Large intestine (tissue), 3 donors: ENCODE measurements around the gene DAB1. TPM values are rescaled to one million over a fixed set of nuclear protein-coding genes. Genes with fewer than 3 reads are reported as not detected.

Experiments used
- DNase-seq, 2 donors: peaks; one replicate each; pipeline versions ENCODE4 v3.0.0 to v3.0.0-alpha.2; 2013
- H3K27ac ChIP-seq: one replicate; pipeline ENCODE4 v1.5.1; 2013; ENCODE audit warnings: low read length
- H3K27me3 ChIP-seq: 2 replicates; pipeline ENCODE4 v1.6.1; 2013; ENCODE audit warnings: low read length; ENCODE audit not compliant: control insufficient read depth, insufficient read depth
- H3K36me3 ChIP-seq: 2 replicates; pipeline ENCODE4 v1.6.1; 2013; ENCODE audit warnings: low read length; ENCODE audit not compliant: control insufficient read depth, insufficient read depth
- H3K4me1 ChIP-seq: one replicate; pipeline ENCODE4 v1.6.1; 2013; ENCODE audit warnings: low read length; ENCODE audit not compliant: control insufficient read depth, insufficient read depth
- H3K4me3 ChIP-seq: one replicate; pipeline ENCODE4 v1.5.1; 2013; ENCODE audit warnings: low read length
- H3K9me3 ChIP-seq: one replicate; pipeline ENCODE4 v1.6.1; 2013; ENCODE audit warnings: mild to moderate bottlenecking, low read depth, low read length, moderate library complexity; ENCODE audit not compliant: control insufficient read depth
- WGBS: methylation state at CpG from one replicate; pipeline ENCODE4 v1.1.5; 2013; ENCODE audit warnings: low lambda C conversion rate; ENCODE audit not compliant: insufficient coverage; 5-methylcytosine and 5-hydroxymethylcytosine counted together
- polyA plus RNA-seq: library from polyadenylated mRNA; unstranded; fragments of 120-200 nt; gene quantifications from one replicate; pipeline ENCODE4 v1.2.1, GENCODE V29; 2013

The DAB1 gene
- polyA plus RNA-seq, 1 donor: 63.2 TPM

GRCh38 chr1:57367945-57368344 lies 55.9 kb downstream of the DAB1 start:
- H3K4me3 ChIP-seq: no peak overlapping the region
- no peak for DNase-seq
- H3K27me3 ChIP-seq: no peaks in the 10 kb centered on the region
- peaks cover 13% of the 10 kb centered on the region for H3K9me3 ChIP-seq
- H3K4me1 ChIP-seq: no peaks in the 10 kb centered on the region
- H3K36me3 ChIP-seq: no peaks in the 10 kb centered on the region
- H3K27ac ChIP-seq: no peak overlapping the region
- no CpG with 5 or more reads among the region's 2 CpGs for WGBS

GRCh38 chr1:57363643-57364042 lies 60.2 kb downstream of the DAB1 start:
- peaks cover 12% of the 10 kb centered on the region for H3K9me3 ChIP-seq
- no peak for DNase-seq
- no CpG with 5 or more reads among the region's 1 CpG for WGBS
- H3K27me3 ChIP-seq: no peaks in the 10 kb centered on the region
- H3K4me1 ChIP-seq: no peaks in the 10 kb centered on the region
- no peak overlapping the region for H3K4me3 ChIP-seq
- H3K36me3 ChIP-seq: no peaks in the 10 kb centered on the region
- no peak overlapping the region for H3K27ac ChIP-seq

- DNase-seq: no peak
- no peak overlapping the region for H3K4me3 ChIP-seq
- WGBS: no CpG with 5 or more reads among the region's 6 CpGs
- no peaks in the 10 kb centered on the region for H3K4me1 ChIP-seq
- no peak overlapping the region for H3K27ac ChIP-seq
- no peaks in the 10 kb centered on the region for H3K36me3 ChIP-seq
- no peaks in the 10 kb centered on the region for H3K27me3 ChIP-seq
- peaks cover 7% of the 10 kb centered on the region for H3K9me3 ChIP-seq
Observed at GRCh38 chr1:57363165-57363564, 60.7 kb downstream of the DAB1 start.

- Histone ChIP-seq H3K4me1 (no peaks in the 10 kb centered on the region), H3K4me3 (no peak overlapping the region), H3K27ac (no peak overlapping the region), H3K36me3 (no peaks in the 10 kb centered on the region), H3K9me3 (peaks cover under 1% of the 10 kb centered on the region), H3K27me3 (no peaks in the 10 kb centered on the region)
- WGBS: 88% methylated on average over 1 of the region's 2 CpGs
- no peak for DNase-seq
Observed at GRCh38 chr1:57362480-57362879, 61.4 kb downstream of the DAB1 start.

GRCh38 chr1:57361516-57361915 lies 62.3 kb downstream of the DAB1 start:
- Histone ChIP-seq H3K9me3 (no peaks in the 10 kb centered on the region), H3K4me1 (no peaks in the 10 kb centered on the region), H3K36me3 (no peaks in the 10 kb centered on the region), H3K27me3 (no peaks in the 10 kb centered on the region), H3K4me3 (no peak overlapping the region), H3K27ac (no peak overlapping the region)
- DNase-seq: no peak
- no CpG with 5 or more reads among the region's 2 CpGs for WGBS

- Histone ChIP-seq H3K27me3 (no peaks in the 10 kb centered on the region), H3K36me3 (no peaks in the 10 kb centered on the region), H3K4me1 (no peaks in the 10 kb centered on the region), H3K9me3 (no peaks in the 10 kb centered on the region), H3K4me3 (no peak overlapping the region), H3K27ac (no peak overlapping the region)
- WGBS: no CpG with 5 or more reads among the region's 4 CpGs
- no peak for DNase-seq
Observed at GRCh38 chr1:57360846-57361407, 62.9 kb downstream of the DAB1 start.

GRCh38 chr1:57357462-57357861 lies 66.4 kb downstream of the DAB1 start:
- no peak for DNase-seq
- H3K4me3 ChIP-seq: no peak overlapping the region

GRCh38 chr1:57353654-57354053 lies 70.2 kb downstream of the DAB1 start:
- Histone ChIP-seq H3K4me3 (no peak overlapping the region), H3K27ac (no peak overlapping the region), H3K27me3 (no peaks in the 10 kb centered on the region), H3K4me1 (no peaks in the 10 kb centered on the region), H3K36me3 (no peaks in the 10 kb centered on the region), H3K9me3 (peaks cover 3% of the 10 kb centered on the region)
- peak in 1 of 2 donors; percentile 20 for DNase-seq
- WGBS: 50% methylated on average over 1 of the region's 4 CpGs

More at GRCh38 chr1:57357462-57357861, 66.4 kb downstream of the DAB1 start:
- no CpG with 5 or more reads among the region's 3 CpGs for WGBS
- Histone ChIP-seq H3K27ac (no peak overlapping the region), H3K36me3 (no peaks in the 10 kb centered on the region), H3K9me3 (peaks cover 3% of the 10 kb centered on the region), H3K27me3 (no peaks in the 10 kb centered on the region), H3K4me1 (no peaks in the 10 kb centered on the region)

GRCh38 chr1:57350610-57351009 lies 73.2 kb downstream of the DAB1 start:
- H3K36me3 ChIP-seq: no peaks in the 10 kb centered on the region
- WGBS: no CpG with 5 or more reads among the region's 4 CpGs
- peaks cover 3% of the 10 kb centered on the region for H3K9me3 ChIP-seq
- no peaks in the 10 kb centered on the region for H3K27me3 ChIP-seq
- H3K4me3 ChIP-seq: no peak overlapping the region
- H3K27ac ChIP-seq: no peak overlapping the region
- no peaks in the 10 kb centered on the region for H3K4me1 ChIP-seq
- DNase-seq: no peak

GRCh38 chr1:57348921-57349320 lies 74.9 kb downstream of the DAB1 start:
- Histone ChIP-seq H3K27ac (no peak overlapping the region), H3K9me3 (no peaks in the 10 kb centered on the region), H3K4me1 (no peaks in the 10 kb centered on the region), H3K36me3 (no peaks in the 10 kb centered on the region), H3K27me3 (no peaks in the 10 kb centered on the region), H3K4me3 (no peak overlapping the region)
- WGBS: no CpG with 5 or more reads among the region's 1 CpG
- no peak for DNase-seq

GRCh38 chr1:57345916-57346315 lies 77.9 kb downstream of the DAB1 start:
- Histone ChIP-seq H3K27me3 (no peaks in the 10 kb centered on the region), H3K4me1 (no peaks in the 10 kb centered on the region), H3K36me3 (no peaks in the 10 kb centered on the region), H3K27ac (no peak overlapping the region), H3K4me3 (no peak overlapping the region), H3K9me3 (no peaks in the 10 kb centered on the region)
- DNase-seq: no peak
- no CpG with 5 or more reads among the region's 8 CpGs for WGBS
